Heart left ventricle (tissue), 13 donors: ENCODE data around the gene CASKIN1.
"Not testable (repeated sequence)": the region's sequence is repeated elsewhere in the genome, so short reads cannot be mapped to it uniquely, and the experiment has no call there.

Experiments used
- POLR2A ChIP-seq, 2 donors: fragments of 450-650 bp; IDR thresholded peaks; one replicate each; pipeline ENCODE4 v1.6.1; 2017; ENCODE audit warnings: antibody characterized with exemption in 2 of 2, mild to moderate bottlenecking in 2 of 2, moderate library complexity in 2 of 2
- TF ChIP-seq, protein P1 (sequence below), 12 donors: fragments of 200-600 bp; sonication (generic) in 4 of 12; IDR thresholded peaks; one replicate each; pipeline versions ENCODE4 v1.5.0 to v1.8.0; 2018 to 2022; ENCODE audit warnings: antibody characterized with exemption in 12 of 12, mild to moderate bottlenecking in 5 of 12
- donor health status: ischemic (EF 13 %, LVEDD 7.1; RV severe dilation, severe dysfunction).
- donor health status: DM: no; HTN: yes; CAD: no.
- donor health status: DM: no; HTN: no; CAD: no.
- donor health status: ischemic (EF 25% LVEDD 6.9; RV normal size, moderate dysfunction).
- donor health status: ischemic (EF 25% LVEDD 5.7; RV mildly dilated, moderate dysfunction).
- donor health status: ischemic (EF 35%, LVEDD 5.7; RV mildly dilated, moderate dysfunction).
- donor health status: nonischemic (EF 11% LVEDD 7.7; RV severe dilation, severe dysfunction).
- donor health status: DM: yes; HTN: yes; CAD: no.
- donor health status: PGD.
- donor health status: ischemic (EF 29% LVEDD 5.4; RV normal size, mild dysfunction).
- donor health status: nonischemic (EF 23%, LVEDD 6.1; RV moderate dilation, normal function).

- TF ChIP-seq, protein P1, sequence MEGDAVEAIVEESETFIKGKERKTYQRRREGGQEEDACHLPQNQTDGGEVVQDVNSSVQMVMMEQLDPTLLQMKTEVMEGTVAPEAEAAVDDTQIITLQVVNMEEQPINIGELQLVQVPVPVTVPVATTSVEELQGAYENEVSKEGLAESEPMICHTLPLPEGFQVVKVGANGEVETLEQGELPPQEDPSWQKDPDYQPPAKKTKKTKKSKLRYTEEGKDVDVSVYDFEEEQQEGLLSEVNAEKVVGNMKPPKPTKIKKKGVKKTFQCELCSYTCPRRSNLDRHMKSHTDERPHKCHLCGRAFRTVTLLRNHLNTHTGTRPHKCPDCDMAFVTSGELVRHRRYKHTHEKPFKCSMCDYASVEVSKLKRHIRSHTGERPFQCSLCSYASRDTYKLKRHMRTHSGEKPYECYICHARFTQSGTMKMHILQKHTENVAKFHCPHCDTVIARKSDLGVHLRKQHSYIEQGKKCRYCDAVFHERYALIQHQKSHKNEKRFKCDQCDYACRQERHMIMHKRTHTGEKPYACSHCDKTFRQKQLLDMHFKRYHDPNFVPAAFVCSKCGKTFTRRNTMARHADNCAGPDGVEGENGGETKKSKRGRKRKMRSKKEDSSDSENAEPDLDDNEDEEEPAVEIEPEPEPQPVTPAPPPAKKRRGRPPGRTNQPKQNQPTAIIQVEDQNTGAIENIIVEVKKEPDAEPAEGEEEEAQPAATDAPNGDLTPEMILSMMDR (IDR thresholded peaks at IDR 0.05), result not testable (repeated sequence)
- TF ChIP-seq POLR2A (IDR thresholded peaks at IDR 0.05), result not testable (repeated sequence)
These were observed 43.9 kb upstream of the CASKIN1 start for GRCh38 chr16:2240331-2240730.
